Tibial nerve (tissue), 4 donors: Measurements from ENCODE around the gene MIS18A.

Experiments
- EP300 ChIP-seq, 2 donors: sonication (generic); formaldehyde crosslinking; IDR thresholded peaks; one replicate each; pipeline ENCODE4 v1.6.1; 2017; ENCODE audit warnings: antibody characterized with exemption in 2 of 2, mild to moderate bottlenecking in 1 of 2
- TF ChIP-seq, protein P1 (sequence below), 5 experiments: fragments of 200-600 bp in 3 of 5; fragments of 450-650 bp in 2 of 5; sonication (generic) in 3 of 5; IDR thresholded peaks; one replicate each; pipeline ENCODE4 v1.5.1; 2016 to 2019; ENCODE audit warnings: antibody characterized with exemption in 5 of 5, mild to moderate bottlenecking in 3 of 5, moderate library complexity in 2 of 5

DNA sequence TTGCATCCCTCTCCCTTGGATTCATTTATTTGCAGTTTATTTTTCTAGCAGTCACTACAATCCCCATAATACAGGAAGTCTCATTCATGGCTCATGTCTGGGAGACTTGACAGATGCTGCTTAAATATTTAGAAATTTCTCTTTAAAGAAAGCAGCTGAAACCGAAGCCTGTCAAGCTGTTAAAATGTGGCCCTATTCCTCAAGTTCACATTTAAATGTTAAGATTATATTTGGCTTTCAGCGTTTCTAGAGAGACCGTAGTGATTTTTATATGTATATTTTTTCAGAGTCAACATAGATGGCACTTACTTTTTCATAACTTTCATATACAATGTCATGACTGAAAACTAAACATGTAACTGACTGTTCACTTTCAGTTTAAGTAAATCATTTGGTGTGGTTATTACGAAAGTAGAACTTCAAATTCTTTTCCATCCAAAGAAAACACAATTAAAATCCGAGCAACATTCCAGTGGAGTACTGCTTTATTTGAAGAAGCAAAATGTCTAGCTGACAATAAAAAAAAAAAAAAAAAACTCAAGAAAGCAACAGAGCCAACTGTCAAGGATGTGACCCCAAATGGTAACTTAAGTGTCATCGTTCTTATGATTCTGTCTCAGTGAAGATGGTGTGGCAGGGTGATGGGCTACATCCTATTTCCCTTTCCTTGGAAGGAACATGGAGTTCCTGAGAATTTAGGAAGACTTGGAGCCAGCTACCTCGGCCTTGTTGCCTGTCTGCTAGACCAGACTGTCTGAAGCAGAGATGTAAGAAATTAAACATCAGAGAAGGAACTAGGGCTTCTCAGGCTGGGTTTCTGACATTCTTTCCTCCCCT is 37.8 kb downstream of the MIS18A start:
- TF ChIP-seq, protein P1, sequence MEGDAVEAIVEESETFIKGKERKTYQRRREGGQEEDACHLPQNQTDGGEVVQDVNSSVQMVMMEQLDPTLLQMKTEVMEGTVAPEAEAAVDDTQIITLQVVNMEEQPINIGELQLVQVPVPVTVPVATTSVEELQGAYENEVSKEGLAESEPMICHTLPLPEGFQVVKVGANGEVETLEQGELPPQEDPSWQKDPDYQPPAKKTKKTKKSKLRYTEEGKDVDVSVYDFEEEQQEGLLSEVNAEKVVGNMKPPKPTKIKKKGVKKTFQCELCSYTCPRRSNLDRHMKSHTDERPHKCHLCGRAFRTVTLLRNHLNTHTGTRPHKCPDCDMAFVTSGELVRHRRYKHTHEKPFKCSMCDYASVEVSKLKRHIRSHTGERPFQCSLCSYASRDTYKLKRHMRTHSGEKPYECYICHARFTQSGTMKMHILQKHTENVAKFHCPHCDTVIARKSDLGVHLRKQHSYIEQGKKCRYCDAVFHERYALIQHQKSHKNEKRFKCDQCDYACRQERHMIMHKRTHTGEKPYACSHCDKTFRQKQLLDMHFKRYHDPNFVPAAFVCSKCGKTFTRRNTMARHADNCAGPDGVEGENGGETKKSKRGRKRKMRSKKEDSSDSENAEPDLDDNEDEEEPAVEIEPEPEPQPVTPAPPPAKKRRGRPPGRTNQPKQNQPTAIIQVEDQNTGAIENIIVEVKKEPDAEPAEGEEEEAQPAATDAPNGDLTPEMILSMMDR (IDR thresholded peaks at IDR 0.05), result no peak
- no peak for TF ChIP-seq EP300 (IDR thresholded peaks at IDR 0.05)
